H1 (cell line): ENCODE results near the gene BTNL2. TPM values are rescaled to one million over a fixed set of nuclear protein-coding genes. Genes with fewer than 3 reads are reported as not detected.

Experiments used
- FOSL1 ChIP-seq: IDR thresholded peaks from 2 replicates; pipeline ENCODE4 v1.6.1; 2011; ENCODE audit warnings: mild to moderate bottlenecking, low read depth, low read length, moderate library complexity; ENCODE audit not compliant: insufficient read depth
- GABPA ChIP-seq: IDR thresholded peaks from 2 replicates; pipeline ENCODE4 v1.6.1; 2011; ENCODE audit warnings: mild to moderate bottlenecking, low read length, moderate library complexity, borderline replicate concordance; ENCODE audit not compliant: insufficient read depth
- RFX5 ChIP-seq: IDR thresholded peaks from 2 replicates; pipeline ENCODE4 v1.6.1; 2011; ENCODE audit warnings: low read depth, low read length, improper control_type of control experiment, borderline replicate concordance
- polyA plus RNA-seq, 7 experiments: library from polyadenylated mRNA; depleted of rRNA in 3 of 7; stranded (reverse) in 5 of 7; unstranded in 2 of 7; fragments of >200 nt in 5 of 7; fragments of 200-250 nt in 2 of 7; gene quantifications; 1 replicate in 5 of 7; 2 replicates in 1 of 7; 4 replicates in 1 of 7; pipeline versions ENCODE4 v1.2.1 to v1.2.3, GENCODE V29; 2011 to 2013; ENCODE audit warnings: missing spikeins in 2 of 7, mixed read lengths in 2 of 7
- total RNA-seq: library from RNA; stranded (reverse); fragmentation: NEBNext Ultra II Directional; extraction: Animal tissue kit (Norgen Biotek cat#: 25700); gene quantifications from 2 replicates; pipeline ENCODE4 v1.2.1, GENCODE V29; 2021
- TF ChIP-seq, protein P1 (sequence below): fragments of 300-600 bp; sonication (generic); IDR thresholded peaks from 2 replicates; pipeline ENCODE4 v1.7.1; 2012; ENCODE audit warnings: low read length, moderate library complexity, mild to moderate bottlenecking, inconsistent platforms; ENCODE audit not compliant: insufficient replicate concordance

Gene BTNL2
- total and polyA plus RNA-seq, 2 of the 8 experiments (the other 6 are each of a cell fraction or from before 2014, with no cell fraction given) = not detected

- TF ChIP-seq, protein P1, sequence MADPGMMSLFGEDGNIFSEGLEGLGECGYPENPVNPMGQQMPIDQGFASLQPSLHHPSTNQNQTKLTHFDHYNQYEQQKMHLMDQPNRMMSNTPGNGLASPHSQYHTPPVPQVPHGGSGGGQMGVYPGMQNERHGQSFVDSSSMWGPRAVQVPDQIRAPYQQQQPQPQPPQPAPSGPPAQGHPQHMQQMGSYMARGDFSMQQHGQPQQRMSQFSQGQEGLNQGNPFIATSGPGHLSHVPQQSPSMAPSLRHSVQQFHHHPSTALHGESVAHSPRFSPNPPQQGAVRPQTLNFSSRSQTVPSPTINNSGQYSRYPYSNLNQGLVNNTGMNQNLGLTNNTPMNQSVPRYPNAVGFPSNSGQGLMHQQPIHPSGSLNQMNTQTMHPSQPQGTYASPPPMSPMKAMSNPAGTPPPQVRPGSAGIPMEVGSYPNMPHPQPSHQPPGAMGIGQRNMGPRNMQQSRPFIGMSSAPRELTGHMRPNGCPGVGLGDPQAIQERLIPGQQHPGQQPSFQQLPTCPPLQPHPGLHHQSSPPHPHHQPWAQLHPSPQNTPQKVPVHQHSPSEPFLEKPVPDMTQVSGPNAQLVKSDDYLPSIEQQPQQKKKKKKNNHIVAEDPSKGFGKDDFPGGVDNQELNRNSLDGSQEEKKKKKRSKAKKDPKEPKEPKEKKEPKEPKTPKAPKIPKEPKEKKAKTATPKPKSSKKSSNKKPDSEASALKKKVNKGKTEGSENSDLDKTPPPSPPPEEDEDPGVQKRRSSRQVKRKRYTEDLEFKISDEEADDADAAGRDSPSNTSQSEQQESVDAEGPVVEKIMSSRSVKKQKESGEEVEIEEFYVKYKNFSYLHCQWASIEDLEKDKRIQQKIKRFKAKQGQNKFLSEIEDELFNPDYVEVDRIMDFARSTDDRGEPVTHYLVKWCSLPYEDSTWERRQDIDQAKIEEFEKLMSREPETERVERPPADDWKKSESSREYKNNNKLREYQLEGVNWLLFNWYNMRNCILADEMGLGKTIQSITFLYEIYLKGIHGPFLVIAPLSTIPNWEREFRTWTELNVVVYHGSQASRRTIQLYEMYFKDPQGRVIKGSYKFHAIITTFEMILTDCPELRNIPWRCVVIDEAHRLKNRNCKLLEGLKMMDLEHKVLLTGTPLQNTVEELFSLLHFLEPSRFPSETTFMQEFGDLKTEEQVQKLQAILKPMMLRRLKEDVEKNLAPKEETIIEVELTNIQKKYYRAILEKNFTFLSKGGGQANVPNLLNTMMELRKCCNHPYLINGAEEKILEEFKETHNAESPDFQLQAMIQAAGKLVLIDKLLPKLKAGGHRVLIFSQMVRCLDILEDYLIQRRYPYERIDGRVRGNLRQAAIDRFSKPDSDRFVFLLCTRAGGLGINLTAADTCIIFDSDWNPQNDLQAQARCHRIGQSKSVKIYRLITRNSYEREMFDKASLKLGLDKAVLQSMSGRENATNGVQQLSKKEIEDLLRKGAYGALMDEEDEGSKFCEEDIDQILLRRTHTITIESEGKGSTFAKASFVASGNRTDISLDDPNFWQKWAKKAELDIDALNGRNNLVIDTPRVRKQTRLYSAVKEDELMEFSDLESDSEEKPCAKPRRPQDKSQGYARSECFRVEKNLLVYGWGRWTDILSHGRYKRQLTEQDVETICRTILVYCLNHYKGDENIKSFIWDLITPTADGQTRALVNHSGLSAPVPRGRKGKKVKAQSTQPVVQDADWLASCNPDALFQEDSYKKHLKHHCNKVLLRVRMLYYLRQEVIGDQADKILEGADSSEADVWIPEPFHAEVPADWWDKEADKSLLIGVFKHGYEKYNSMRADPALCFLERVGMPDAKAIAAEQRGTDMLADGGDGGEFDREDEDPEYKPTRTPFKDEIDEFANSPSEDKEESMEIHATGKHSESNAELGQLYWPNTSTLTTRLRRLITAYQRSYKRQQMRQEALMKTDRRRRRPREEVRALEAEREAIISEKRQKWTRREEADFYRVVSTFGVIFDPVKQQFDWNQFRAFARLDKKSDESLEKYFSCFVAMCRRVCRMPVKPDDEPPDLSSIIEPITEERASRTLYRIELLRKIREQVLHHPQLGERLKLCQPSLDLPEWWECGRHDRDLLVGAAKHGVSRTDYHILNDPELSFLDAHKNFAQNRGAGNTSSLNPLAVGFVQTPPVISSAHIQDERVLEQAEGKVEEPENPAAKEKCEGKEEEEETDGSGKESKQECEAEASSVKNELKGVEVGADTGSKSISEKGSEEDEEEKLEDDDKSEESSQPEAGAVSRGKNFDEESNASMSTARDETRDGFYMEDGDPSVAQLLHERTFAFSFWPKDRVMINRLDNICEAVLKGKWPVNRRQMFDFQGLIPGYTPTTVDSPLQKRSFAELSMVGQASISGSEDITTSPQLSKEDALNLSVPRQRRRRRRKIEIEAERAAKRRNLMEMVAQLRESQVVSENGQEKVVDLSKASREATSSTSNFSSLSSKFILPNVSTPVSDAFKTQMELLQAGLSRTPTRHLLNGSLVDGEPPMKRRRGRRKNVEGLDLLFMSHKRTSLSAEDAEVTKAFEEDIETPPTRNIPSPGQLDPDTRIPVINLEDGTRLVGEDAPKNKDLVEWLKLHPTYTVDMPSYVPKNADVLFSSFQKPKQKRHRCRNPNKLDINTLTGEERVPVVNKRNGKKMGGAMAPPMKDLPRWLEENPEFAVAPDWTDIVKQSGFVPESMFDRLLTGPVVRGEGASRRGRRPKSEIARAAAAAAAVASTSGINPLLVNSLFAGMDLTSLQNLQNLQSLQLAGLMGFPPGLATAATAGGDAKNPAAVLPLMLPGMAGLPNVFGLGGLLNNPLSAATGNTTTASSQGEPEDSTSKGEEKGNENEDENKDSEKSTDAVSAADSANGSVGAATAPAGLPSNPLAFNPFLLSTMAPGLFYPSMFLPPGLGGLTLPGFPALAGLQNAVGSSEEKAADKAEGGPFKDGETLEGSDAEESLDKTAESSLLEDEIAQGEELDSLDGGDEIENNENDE = no peak
- TF ChIP-seq FOSL1 (no peak), GABPA (no peak), RFX5 (no peak)
Measured at GRCh38 chr6:32371229-32371628, 35.8 kb downstream of the BTNL2 start (continued).
